TTC549 (cell line): ENCODE data around the gene LRRC61.

Experiments used
- FAIRE-seq: peaks from 2 replicates; lab custom pipeline; 2012; peaks lifted over from hg19 to GRCh38; lab: Jason Lieb, UNC

Gene LRRC61

GRCh38 chr7:150332852-150333635 is 9.9 kb downstream of the LRRC61 start:
- no peak for FAIRE-seq

DNA sequence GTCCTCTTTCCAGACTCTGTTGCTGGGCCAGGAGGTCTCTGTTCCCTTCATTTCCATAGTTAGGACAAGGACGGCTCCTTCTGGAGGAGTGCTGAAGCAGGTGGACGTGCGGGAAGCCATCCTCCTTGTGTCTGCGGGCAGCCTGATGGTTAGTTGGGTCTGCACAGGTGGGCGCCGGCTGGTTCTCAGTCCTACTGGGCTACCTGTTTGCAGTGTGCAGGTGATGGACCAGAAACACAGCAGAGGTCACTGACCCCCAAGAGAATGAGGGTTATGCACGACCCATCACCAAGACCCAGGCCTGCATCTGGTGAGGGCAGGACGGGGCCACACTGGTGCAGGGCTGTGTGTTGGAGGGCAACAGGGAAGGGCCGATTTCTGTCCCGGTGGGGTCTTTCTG is 10.5 kb downstream of the LRRC61 start:
- FAIRE-seq: no peak

- no peak for FAIRE-seq
Measured at GRCh38 chr7:150334108-150334507, 11.0 kb downstream of the LRRC61 start.

- no peak for FAIRE-seq
Measured at GRCh38 chr7:150335108-150335773, 12.1 kb downstream of the LRRC61 start.

DNA sequence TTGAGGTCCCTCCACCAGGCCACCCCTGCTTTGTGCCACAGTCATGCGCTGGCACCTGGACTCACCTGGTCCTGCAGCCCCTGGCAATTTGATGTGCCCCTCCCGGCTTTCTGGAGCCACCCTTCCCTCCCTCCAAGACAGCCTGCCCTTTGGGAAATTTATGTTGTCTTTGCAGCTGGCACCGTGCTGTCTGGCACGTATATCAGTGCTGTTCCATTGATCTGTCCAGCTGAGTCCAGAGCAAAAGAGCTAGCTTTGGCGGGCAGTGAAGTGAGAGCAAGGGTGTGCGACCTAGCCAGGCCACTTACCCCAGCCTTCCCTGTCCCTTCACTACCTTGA is 12.6 kb downstream of the LRRC61 start:
- FAIRE-seq: no peak

- FAIRE-seq: no peak
Measured at GRCh38 chr7:150336746-150337145, 13.6 kb downstream of the LRRC61 start.

GRCh38 chr7:150337179-150337578 is 14.0 kb downstream of the LRRC61 start:
- no peak for FAIRE-seq

DNA sequence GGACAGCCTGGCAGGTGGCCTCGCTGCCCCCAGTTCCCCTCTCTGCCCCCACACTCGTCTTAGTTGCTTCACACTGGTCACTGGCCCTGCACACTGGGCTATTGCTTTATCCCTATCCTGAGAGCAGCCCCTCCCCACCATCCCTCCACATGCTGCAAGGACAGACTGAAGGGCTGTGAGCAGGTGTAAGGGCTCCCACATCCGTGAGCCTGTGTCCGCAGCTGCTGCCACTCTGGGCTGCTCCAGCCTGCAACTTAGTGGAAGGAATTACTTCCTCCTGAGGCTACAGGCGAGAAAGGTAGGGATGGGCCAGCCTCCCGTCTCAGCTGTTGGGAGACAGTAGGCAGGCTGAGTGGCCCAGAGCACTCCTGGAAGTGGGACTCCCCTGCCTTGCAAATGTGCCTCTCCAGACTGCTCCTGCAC is 14.5 kb downstream of the LRRC61 start:
- no peak for FAIRE-seq

DNA sequence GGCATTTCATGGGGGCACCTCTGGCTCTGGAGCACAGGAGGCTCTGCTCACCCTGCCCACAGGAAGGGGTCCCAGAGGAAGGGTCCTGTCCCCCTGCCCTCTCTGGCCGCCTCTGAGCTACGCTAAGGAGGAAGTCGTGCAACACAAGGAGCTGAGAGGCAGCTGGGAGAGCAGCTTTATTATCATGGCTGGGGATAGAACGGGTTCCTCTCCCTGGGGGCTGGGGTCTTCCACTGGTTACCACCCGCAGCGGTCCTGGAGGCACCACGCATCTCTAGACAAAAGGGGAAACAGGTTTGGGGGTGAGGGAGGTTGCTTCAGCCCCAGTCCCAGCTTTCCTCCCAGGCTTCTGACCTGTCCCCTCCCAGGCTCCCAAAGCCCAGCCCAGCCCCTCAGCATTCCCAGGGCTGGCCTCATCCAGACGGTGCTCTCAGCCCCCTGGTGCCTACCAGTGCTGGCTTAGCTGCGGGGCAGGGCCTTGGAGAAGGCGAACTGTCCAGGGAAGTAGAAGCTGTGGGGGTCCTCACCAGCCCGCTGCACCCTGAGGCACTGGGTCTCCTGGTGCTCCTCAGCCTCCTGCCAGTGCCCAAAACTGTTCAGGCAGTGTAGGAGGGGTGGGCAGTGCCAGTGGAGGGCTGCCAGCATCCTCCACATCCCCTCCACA is 15.1 kb downstream of the LRRC61 start:
- no peak for FAIRE-seq

DNA sequence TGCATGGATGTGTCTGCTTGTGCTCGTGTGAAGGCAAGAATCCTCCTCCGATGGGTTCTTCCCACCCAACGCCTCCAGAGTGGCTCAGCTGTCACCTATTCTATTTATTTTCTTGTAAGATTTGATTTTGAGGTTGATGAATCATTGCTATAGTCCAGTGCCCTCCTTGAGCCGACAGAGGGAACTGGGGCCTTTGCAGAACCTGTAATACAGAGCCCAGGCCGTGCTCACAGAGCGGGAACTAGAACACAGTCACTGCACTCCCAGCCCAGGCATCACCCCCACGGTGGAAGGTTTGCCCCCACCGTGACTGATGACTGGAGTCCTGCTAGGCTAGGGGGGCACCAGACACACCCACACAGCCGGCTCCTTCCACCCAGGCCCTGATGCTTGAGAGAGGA is 16.3 kb downstream of the LRRC61 start:
- FAIRE-seq: no peak

DNA sequence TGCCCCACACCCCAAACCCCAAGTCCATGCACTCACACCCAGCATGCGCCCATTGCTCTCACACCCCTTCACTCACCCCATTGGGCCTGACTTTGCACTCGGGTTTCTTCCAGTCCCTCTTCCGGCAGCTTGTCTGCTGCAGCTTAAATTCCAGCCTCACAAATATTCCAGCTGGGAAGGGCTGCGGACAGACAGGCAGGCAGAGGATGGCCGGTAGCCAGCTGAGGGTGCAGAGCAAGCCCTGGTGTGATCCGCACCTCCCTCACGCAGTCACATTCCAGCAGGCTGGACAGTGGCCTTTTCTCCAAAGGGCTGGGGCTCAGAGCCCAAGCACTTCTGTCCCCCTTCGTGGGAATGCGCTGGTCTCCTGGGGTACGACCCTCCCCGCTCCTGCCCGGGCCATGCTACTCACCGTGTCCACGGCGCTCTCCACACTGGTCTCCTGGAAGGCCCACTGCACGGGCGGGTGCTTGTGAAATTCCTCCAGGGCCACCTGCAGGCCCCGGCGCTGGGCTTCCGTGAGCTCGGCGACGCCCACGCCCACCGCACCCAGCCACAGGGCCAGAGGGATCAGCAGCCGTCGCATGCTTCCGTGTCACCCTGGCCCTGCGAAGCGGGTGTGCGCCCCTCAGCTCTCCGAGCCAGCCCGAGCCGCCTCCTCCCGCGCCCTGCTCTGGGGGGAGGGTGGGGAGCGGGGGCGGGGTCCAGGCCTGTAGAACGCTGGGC is 17.0 kb downstream of the LRRC61 start:
- FAIRE-seq: no peak

GRCh38 chr7:150340875-150341262 is 17.7 kb downstream of the LRRC61 start:
- FAIRE-seq: no peak

DNA sequence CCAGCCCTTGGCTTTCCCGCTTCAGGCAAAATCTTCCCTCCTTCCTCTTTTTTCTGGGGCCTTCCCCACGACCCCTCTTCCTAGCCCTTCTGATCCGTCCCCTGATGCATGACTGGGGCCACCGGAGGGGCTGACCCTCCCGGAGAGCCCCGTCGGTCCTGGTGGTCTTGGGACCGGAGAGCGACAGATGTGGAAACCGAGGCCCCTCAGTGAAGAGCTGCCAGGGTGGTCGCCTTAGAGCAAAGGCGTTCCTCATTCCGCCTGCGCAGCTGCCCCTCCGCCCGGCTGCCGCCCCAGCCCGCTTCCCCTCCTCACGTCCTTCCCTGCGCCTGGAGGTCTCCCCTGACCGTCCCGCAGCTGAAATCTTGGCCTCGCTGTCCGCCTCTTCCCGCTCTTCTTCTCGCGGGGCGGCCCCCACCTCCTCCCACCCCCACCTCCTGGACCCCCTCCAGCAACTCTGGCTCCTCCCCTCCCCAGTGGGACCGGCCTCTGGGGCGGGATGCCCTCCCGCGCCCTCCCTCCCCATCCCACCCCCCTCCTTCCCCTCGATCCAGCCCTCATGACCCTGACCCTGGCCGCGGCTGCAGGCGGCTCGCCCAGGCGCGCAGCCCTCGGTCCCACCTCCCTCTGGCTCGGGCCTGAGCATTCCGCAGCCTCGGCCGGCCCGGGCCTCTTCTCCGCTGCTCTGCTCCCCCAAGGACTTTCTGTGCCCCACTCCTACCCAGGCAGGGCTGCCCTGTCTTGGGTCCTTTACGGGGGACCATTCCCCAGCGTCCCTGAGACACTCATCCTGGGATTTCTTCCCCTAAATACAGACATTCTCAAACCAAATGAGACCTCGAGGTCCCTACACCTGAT is 18.3 kb downstream of the LRRC61 start, which contains the start of gene RARRES2:
Gene RARRES2 (minus strand): TSS at position 367 of the 858 bp plus-strand sequence. CDS start 1,020 bp downstream, outside the sequence.
- no peak for FAIRE-seq

GRCh38 chr7:150342121-150342408 is 18.9 kb downstream of the LRRC61 start:
- FAIRE-seq: no peak

DNA sequence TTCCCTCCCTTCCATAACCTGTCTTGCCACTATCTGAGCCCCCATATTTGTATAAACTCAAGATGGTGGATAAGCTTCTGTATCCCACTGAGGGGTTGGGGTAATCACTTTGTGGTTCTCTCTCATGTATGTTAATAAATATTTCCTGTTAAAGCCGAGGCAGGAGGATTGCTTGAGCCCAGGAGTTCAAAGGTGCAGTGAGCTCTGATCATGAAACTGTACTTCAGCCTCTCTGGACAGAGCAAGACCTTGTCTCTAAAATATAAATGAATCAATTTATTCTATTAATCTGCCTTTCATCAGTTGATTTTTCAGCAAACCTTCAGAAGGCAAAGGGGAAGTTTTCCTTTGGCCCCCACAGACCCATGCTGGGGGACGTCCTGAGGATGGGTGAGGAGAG is 20.1 kb downstream of the LRRC61 start:
- no peak for FAIRE-seq

DNA sequence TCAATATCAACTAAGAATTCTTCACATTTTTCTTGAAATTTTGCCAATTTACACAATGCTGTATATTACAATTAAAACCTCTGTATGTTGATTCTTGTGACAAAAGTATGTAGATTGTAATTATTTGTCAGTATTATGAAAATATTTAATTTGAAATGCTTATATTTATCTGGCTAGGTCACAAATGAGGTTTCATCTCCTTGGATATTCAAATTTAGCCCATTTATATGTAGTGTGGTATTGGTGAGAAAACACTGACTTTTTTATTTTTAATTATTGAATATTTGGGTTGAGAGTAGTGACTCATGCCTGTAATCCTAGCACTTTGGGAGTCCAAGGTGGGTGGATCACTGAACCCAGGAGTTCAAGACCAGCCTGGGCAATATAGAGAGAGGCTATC is 21.1 kb downstream of the LRRC61 start:
- FAIRE-seq: no peak

DNA sequence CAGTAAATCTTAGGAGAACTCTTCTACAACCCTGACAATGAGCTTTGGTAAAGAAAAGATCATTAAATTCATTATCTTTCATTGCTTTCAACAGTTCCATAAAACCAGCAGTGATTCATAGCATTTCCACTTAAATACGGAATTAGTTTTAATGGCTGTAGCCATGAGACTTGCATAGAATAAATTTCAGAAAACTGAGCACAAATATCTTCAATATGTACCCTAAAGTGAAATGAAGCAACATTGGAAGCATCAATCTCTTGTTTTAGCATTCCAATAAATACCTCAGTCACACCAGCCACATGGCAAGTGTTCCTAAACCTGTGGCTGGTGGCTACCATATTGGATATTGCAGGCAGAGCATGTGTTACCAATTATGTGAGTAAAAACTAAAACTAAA is 21.9 kb downstream of the LRRC61 start:
- no peak for FAIRE-seq

DNA sequence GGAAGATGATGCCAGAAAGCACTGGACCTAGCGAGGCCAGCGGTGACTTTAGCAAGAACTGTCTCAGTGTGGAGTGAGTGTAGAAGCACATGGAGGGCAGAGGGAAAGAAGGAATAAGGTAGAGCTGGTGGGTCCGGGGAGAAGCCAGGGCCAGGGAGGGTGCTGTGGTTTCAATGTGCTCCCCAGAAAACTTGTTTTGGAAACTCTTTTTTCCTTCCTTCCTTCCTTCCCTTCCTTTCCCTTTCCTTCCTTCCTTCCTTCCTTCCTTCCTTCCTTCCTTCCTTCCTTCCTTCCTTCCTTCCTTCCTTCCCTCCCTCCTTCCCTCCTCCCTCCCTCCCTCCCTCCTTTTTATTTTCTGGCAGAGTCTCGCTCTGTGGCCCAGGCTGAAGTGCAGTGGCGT is 23.8 kb downstream of the LRRC61 start:
- FAIRE-seq: no peak

- no peak for FAIRE-seq
Measured at GRCh38 chr7:150351587-150352194, 28.5 kb downstream of the LRRC61 start.

DNA sequence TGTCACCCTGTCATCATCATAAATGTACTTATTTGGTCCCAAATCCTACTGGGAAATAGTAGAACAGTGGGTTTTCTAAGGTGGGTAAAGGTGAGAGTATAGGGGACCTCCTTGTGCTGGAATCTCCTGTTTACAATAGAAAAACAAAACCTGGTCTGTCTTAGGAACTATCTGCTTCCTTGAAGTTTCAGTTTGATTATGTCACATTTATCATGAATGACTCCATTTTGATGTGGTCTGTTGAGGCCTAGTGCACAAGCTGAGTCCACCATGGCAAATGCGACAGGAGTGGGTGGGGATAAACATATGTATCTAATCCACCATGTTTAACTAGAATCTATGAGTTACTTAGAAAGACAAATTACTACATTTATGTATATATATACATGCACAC is 32.5 kb downstream of the LRRC61 start:
- FAIRE-seq: no peak

- FAIRE-seq: no peak
Measured at GRCh38 chr7:150356265-150356897, 33.2 kb downstream of the LRRC61 start.
